ENCODE data around the gene FOXO3. TPM values are rescaled to one million over a fixed set of nuclear protein-coding genes. Genes with fewer than 3 reads are reported as not detected.

Gene FOXO3
- total RNA-seq, 6 experiments from 2014 or later = 18.1 to 45.2 (median 23.8) TPM

- TF ChIP-seq CTCF (IDR thresholded peaks at IDR 0.05) (no peak), POLR2A (IDR thresholded peaks at IDR 0.05) (no peak)
- 85% methylated on average over 3 of the region's 3 CpGs for WGBS (ENCODE audit: insufficient coverage, low coverage, low lambda C conversion rate, missing lambda C conversion rate)
- intact Hi-C loops (cut with DNase I) = no loop called here
- Histone ChIP-seq H3K4me3 (no peak overlapping the region), H3K4me1 (peaks cover 0 to 32% (median 14%) of the 10 kb centered on the region in 4 donors), H3K9me3 (no peaks in the 10 kb centered on the region), H3K27me3 (no peaks in the 10 kb centered on the region), H3K27ac (no peak overlapping the region), H3K36me3 (no peaks in the 10 kb centered on the region)
- DNase-seq = no peak
- no peak for ATAC-seq
These were observed 87.5 kb downstream of the FOXO3 start for GRCh38 chr6:108648191-108648590.

GRCh38 chr6:108650325-108650724 lies 89.6 kb downstream of the FOXO3 start:
- TF ChIP-seq CTCF (IDR thresholded peaks at IDR 0.05) (no peak), POLR2A (IDR thresholded peaks at IDR 0.05) (no peak)
- no peak for ATAC-seq
- peak overlapping the region in 1 of 3 donors; percentile 17 for H3K27ac ChIP-seq
- intact Hi-C loops (cut with DNase I) = loop anchor here in 1 of 2 donors (10.0 kb wide), 1 partner anchor 86 kb away; the partner anchor contains the start of gene FOXO3
- no peak for DNase-seq
- WGBS (ENCODE audit: insufficient coverage, low coverage, low lambda C conversion rate, missing lambda C conversion rate) = 67% methylated on average over 1 of the region's 1 CpG
- H3K36me3 ChIP-seq = no peaks in the 10 kb centered on the region
- H3K4me3 ChIP-seq = no peak overlapping the region
- H3K27me3 ChIP-seq = no peaks in the 10 kb centered on the region
- H3K4me1 ChIP-seq = peaks cover 0 to 53% (median 22%) of the 10 kb centered on the region in 4 donors
- no peaks in the 10 kb centered on the region for H3K9me3 ChIP-seq

GRCh38 chr6:108650781-108651180 lies 90.1 kb downstream of the FOXO3 start:
- H3K4me3 ChIP-seq = no peak overlapping the region
- intact Hi-C loops (cut with DNase I) = loop anchor here in 1 of 2 donors (10.0 kb wide), 1 partner anchor 86 kb away; the partner anchor contains the start of gene FOXO3
- TF ChIP-seq CTCF (IDR thresholded peaks at IDR 0.05) = no peak
- TF ChIP-seq POLR2A (IDR thresholded peaks at IDR 0.05) = no peak
- H3K27me3 ChIP-seq = no peaks in the 10 kb centered on the region
- H3K27ac ChIP-seq = peak overlapping the region in 1 of 3 donors; percentile 17
- ATAC-seq (peak in 1 of 4 donors; percentile 29), DNase-seq (no peak)
- no peaks in the 10 kb centered on the region for H3K9me3 ChIP-seq
- 54% methylated on average over 5 of the region's 5 CpGs for WGBS (ENCODE audit: insufficient coverage, low coverage, low lambda C conversion rate, missing lambda C conversion rate)
- no peaks in the 10 kb centered on the region for H3K36me3 ChIP-seq
- peaks cover 0 to 52% (median 24%) of the 10 kb centered on the region in 4 donors for H3K4me1 ChIP-seq

- Histone ChIP-seq H3K4me3 (no peak overlapping the region), H3K4me1 (peaks cover 0 to 54% (median 27%) of the 10 kb centered on the region in 4 donors), H3K27me3 (no peaks in the 10 kb centered on the region), H3K36me3 (no peaks in the 10 kb centered on the region), H3K27ac (peak overlapping the region; percentile 13 to 38 (median 26)), H3K9me3 (no peaks in the 10 kb centered on the region)
- intact Hi-C loops (cut with DNase I) = loop anchor here in 1 of 2 donors (10.0 kb wide), 1 partner anchor 87 kb away; the partner anchor contains the start of gene FOXO3
- no peak for DNase-seq
- 63% methylated on average over 9 of the region's 9 CpGs for WGBS (ENCODE audit: insufficient coverage, low coverage, low lambda C conversion rate, missing lambda C conversion rate)
- no peak for ATAC-seq
- no peak for TF ChIP-seq POLR2A (IDR thresholded peaks at IDR 0.05)
- no peak for TF ChIP-seq CTCF (IDR thresholded peaks at IDR 0.05)
These were observed 90.9 kb downstream of the FOXO3 start for GRCh38 chr6:108651340-108652227.

All from right lobe of liver (tissue), 6 donors.